Activated T-cell treated with anti-CD3 and anti-CD28 coated beads for 24 hours (primary cell): Measurements from ENCODE around the gene SYNE1.
A peak's percentile ranks its signal among the peaks of the same experiment; 100 is the strongest.
"Not testable (repeated sequence)": the region's sequence is repeated elsewhere in the genome, so short reads cannot be mapped to it uniquely, and the experiment has no call there.

Experiments
- DNase-seq: peaks from one replicate; pipeline ENCODE4 v3.0.0-alpha.2; 2020; ENCODE audit warnings: low read depth

Gene SYNE1

DNA sequence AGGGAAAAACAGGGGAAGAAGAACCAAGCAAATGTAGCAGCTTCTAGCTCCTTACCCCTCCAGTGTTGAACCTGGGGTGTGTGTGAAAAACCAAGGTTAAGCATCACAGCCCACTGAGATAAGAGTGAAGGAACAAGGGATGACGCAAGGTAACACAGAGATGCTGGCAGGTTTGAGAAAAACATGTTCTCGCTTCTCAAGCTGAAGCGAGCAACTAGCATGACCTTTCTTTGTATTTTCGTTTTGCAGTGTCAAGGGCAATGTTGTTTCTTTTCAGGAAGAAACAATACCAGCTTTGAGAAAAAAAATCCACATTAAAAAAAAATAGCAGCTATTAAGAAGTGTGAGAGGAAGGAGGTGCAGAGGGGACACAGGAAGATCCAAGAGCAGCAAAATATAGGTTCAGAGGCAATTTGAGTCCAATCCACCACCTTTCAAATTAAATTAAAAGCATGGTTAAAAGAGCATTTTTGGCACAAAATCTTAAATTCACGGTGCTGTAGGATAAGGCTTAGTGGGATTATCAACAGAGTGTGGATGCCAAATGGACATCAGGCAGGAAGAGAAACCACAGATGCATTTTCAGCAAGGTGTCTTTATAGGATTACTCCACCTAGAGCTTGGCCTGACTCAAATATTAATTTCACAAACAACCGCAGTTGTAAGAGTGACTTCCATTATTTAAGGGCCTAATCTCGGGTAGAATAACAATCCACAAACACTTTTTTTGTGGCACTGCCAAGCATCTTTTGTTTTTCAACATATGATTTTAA is 70.9 kb downstream of the SYNE1 start:
- DNase-seq, result no peak

DNA sequence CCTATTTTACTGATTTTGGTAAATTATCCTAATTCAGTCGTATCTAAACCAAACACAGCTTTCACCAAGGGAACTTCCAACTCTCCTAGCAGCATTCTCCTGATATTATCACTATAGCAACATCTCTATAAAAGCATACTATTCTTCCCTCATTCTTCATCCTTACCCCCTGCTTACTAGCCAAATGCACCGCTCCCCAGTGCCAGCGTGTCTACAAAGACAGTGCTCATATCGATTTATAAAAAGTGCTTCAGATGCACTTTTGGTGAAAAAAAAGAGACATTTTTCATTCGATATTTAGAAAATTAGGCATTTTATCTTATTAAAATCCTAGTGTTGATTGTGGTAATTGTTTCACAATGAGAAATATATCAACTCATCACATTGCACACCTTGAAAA is 74.0 kb downstream of the SYNE1 start:
- DNase-seq, result no peak

DNA sequence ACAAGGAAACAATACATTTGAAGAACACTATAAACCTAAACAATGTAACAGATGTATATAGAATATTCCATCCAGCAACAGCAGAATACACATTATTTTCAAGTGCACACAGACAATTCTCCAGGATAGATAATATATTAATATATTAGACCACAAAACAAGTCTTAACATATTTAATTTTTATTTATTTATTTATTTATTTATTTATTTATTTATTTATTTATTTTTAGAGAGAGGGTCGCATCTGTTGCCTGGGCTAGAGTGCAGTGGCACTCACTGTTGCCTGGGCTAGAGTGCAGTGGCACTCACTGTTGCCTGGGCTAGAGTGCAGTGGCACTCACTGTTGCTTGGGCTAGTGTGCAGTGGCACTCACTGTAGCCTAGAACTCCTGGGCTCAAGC is 78.4 kb downstream of the SYNE1 start:
- not testable (repeated sequence) for DNase-seq

DNA sequence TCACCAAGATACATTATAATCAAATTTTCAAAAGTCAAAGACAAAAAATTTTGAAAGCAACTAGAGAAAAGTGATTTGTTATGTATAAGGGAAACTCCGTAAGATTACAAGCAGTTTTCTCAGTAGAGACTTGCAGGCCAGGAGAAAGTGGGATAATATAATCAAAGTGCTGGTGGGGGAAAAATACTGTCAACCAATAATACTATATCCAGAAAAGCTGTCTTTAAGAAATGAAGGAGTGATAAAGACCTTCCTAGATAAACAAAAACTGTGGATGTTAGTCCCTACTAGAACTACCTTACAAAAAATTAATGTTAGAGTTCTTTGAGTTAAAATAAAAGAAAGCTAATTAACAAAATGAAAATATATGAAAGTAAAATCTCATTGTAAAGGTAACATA is 79.7 kb downstream of the SYNE1 start:
- no peak for DNase-seq

DNA sequence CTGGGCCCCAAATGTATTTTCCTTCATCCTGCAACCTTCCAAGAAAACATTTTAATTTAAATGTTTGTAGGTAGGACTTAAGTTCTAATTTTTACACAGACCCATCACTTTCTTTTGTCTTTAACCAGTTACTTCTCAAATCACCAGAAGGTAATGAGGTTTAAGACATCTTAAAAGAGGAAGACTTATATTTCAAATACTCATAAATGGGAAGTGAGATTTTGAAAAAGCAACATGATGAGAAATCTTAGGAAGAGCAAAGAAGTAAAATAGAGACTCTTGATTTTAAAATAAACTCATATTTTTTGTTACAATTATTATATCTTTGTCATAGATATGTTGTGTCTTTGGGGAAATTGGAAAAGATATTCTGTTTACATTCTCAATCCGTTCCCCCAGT is 82.3 kb downstream of the SYNE1 start:
- DNase-seq, result no peak

DNA sequence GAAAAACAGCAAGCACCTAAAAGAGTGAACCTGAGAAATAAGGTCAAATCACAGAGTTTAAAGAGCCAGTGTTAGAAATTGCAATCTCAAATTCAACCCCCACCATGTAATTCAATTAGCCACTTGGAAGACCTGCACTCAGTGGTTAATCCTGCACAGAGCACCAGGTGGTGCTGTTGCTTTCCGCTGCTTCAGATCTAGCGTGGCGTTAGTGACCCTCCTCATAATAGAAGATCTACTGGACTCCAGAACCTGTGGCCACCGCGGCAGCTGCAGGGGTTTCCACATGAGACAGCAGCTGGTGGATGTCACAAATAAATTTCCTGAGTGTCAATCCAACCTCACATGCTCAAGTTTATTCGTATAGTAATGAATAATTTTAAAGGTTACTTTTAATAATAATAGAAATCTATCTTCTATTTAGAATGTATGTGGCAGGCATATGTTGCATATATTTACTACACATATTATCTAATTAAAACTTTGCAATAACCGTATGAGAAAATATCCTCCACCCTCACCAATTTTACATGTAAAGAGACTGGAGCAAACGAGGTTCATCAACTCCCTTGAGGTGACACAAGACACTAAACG is 84.4 kb downstream of the SYNE1 start:
- DNase-seq, result peak; percentile 2

DNA sequence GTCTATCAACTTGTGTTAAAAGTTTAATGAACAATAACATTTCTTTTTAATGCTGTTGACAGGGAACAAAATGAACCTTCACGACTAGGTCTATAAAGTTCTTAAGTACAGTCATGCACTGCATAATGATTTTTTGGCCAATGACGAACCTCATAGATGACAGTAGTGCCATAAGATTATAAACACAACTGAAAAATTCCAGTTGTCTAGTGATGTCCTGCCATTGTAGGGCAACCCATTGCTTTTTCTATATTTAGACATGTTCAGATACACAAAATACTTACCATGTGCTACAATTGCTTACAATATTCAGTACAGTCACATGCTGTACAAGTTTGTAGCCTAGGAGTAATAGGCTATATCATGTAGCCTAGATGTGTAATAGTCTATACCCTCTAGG is 93.6 kb downstream of the SYNE1 start:
- no peak for DNase-seq

DNA sequence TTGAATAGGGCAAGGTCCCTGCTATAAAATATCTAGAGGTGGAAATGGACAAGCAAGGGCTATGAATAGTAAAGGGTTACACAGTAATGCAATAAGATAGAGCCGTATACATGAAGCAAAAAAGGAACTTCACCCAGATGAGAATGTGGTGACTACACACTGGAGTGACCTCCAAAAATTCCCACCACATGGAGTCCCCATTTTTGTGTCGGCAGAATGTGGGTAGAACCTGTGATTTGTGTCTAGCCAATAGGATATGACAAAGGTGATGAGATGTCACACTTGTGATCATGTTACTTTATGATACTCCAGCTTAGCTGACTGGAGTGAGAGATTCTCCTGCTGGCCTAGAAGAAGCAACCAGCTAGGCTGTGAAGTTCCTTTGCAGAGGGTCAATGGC is 96.8 kb downstream of the SYNE1 start:
- DNase-seq, result no peak

DNA sequence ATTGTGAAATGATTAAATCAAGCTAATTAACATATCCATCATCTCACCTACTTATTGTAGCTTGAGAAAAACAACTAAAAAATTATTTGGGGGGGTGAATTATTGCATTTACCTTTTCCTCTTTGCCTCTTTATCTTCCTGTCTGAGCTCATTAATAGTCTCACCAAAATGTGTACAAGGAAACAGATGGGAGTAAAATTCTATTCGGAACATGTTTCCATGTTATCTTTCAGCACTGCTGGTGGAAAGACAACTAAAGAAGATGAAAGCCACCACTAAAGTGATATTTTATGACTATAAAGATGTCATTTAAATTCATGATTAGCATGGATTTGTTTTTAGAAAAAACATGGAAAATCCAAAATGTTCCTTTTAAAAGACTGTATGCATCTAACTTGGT is 102.6 kb downstream of the SYNE1 start:
- no peak for DNase-seq

DNA sequence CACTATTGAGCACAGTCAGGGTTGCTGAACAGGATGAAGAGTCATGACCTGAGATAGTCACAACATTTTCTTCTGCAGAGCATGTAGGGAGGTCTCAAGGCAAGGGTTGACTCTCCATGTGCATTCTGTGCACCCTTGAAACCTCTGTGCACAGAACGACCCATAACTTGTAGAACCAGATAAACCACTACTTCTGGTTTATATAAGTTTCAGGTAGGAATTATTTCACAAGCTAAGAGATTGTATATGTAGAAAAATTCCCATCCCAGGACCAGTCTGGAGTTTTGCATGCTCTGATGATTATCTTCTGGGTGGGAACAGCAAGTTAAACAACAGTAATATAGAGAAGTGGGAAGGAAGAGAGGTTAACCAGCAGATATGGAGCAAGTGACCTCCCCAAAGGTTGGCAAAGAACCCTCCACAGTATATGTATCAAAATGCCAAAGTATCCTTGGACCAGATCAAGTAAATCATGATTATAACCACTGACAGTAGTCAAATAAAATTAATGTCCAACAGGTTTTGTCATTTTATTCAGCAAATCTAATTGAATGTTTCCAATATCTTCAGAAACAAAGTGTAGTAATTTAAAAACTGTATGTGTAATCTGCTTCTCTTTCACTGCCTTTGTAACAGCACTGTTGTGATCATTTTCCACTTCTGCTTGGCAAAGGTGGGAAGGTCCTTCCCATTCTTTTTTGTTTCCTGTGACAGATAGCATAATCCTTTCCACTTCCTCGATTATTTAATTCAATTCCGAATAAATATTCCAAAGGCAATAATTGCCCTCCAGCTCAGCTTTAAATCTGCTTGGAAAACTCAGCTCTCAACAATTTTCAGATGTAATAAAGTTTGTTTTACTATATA is 104.4 kb downstream of the SYNE1 start:
- no peak for DNase-seq

DNA sequence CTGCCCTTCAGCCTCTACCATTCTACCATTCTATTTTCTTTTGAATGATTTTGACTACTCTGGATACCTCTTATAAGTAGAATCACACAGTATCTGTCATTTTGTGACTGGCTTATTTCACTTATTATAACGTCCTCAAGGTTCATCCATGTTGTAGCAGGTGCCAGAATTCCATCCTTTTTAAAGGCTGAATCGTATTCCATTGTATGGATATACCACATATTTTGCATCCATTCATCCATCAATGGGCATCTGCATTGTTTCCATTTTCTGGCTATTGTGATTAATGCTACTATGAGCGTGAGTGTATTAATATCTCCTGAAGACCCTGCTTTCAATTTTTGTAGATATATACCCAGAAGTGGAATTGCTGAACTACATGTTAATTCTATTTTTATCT is 105.5 kb downstream of the SYNE1 start:
- DNase-seq, result no peak

DNA sequence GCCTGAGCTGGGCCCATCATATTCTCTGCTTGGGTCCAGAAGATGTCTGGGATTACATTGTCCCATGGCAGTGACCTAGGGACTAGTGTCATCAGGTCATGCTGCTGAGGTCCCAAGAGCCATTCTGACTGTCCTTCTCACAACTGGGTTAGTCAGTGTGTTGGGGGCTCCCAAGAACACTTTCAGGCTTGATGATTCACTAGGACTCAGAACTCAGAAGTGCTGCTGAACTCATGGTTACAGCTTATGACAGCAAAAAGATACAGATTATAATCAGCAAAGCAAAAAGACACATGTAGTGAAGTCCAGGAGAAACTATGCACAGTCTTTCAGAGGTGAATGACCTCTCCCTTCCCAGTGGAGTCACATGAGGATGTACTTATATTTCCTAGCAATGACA is 107.8 kb downstream of the SYNE1 start:
- no peak for DNase-seq

DNA sequence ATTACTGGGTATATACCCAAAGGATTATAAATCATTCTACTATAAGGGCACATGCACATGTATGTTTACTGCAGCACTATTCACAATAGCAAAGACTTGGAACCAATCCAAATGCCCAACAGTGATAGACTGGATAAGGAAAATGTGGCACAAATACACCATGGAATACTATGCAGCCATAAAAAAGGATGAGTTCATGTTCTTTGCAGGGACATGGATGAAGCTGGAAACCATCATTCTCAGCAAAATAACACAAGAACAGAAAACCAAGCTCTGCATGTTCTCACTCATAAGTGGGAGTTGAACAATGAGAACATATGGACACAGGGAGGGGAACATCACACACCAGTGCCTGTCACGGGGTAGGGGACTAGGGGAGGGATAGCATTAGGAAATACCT is 123.0 kb downstream of the SYNE1 start:
- not testable (repeated sequence) for DNase-seq

DNA sequence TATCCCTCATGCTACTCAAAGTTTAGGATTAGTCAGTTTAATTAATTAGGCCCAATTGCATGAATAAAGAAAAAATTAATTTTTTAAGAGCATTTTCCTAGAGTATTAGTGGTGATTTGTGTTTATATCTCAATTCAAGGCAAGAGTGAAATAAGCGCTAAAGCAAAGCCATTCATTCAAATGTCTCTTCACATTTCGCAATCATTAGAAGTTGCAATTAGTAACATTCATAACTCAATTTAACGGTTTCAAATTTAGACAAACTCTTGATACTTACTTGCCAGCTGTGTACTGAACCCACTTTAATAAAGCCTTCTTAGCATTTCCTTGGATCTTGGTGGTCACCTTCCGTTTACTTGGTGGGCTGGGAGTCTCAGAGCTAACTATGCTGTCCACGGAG is 127.2 kb downstream of the SYNE1 start:
- DNase-seq, result no peak

DNA sequence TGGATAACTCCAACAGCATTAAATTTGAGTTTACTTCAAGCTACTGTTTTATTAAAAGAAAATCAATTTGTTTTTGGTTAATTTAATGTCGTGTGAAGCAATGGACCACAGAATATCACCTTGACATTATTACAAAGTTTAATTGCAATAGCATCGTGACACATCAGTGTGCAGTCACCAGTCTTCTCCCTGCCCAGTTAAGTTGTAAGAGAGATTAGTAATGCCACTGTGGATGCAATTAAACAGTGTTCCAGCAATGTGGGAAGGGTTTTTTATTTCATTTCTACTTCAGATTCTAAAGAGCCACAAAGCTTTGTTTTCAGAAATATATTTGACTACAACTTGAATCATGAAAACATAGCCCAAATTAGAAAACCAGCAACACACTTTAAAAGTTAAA is 128.7 kb downstream of the SYNE1 start:
- DNase-seq, result no peak

DNA sequence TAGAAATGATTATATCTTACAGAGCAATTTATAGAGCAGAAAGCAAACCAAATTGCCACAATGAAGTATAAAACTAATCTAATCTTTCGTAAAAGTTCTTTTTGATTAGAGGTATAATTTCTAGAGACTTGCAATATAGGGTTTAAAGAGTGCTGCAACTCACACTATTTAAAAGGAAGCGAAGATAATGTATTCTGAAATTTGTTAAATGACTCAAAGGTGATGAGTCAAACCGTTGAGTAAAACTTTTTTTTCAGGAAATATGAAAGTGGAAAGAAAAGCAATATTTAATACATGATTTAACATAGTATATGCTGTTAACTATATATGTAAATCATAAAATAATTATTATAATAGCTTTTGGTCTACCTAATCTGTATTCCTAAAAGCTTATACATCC is 133.6 kb downstream of the SYNE1 start:
- DNase-seq, result no peak

DNA sequence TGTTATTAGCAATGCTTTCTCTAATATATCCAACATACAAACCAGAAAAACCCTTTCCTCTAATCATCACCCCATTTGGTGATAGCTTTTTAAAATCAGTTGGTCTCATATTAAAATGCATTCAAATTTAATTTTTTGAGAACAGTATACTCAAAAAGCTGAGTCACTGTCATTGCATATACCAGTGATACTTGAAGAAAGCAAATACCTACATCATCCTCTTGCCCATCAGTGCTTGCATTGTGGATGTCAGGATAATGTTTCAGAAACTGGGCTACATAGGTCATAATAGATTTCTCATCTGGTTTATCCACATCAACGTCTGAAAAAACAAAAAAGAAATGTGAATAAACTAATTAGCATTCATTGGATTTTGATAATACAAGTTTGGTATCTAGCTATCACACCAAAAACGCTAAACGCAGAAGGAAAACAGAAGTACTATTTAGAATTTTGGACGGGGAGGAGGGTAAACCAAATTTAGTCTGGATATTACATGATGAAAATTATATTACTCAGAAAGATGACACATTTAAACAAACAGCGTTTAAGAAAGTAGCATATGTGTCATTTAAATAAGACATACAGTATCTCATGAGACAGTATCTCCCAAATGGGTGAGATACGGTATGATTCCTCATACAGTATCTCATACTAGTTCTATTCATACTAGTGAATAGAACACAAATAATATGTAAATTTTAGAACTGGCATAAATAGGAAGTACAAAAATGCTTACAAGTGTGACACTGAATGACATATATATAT is 134.6 kb downstream of the SYNE1 start:
- no peak for DNase-seq

DNA sequence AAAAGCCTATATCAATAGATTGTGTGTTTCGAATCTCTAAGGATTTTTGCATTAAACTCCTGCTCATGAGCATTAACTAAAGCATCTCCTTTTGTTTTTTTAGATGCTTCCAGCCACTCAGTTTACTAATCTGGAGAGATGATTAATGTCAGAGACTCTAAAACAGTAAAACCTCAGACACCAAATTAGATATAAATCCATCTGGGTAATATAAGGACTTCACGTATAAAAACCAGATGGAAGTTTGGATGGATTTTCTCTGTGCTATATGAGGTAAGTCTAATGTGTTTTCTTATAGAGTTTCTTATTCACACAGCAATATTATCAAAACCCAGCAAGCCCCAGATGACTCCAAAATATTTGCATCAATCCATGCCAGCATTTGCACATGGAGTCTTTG is 137.2 kb downstream of the SYNE1 start:
- DNase-seq, result no peak

DNA sequence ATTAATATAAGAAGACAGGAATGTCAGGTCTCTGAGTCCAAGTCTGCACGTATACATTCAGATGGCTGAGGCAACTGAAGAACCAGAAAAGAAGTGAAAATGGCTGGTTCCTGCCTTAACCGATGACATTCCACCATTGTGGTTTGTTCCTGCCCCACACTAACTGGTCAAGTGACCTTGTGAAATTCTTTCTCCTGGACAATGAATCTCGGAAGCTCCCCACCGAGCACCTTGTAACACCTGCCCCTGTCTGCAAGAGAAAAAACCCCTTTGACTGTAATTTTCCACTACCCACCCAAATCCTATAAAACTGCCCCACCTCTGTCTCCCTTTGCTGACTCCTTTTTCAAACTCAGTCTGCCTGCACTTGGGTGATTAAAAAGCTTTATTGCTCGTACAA is 140.4 kb downstream of the SYNE1 start:
- DNase-seq, result no peak

DNA sequence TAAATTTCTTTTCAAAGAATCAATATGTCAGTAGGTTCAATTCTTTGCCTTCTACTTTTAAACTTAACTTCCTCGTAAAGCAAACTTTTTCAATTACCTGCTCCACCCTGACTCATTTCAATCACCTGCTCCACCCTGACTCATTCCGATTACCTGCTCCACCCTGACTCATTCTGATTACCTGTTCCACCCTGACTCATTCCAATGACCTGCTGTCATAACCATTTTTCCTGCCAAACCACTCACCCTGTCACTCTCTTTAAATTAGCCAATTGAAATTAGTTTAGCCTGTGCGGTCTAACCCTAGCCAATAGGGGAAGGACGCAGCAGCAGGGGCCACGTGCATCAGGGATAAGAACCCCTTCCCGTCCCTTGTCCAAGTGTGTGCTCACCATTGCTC is 141.7 kb downstream of the SYNE1 start:
- DNase-seq, result not testable (repeated sequence)

DNA sequence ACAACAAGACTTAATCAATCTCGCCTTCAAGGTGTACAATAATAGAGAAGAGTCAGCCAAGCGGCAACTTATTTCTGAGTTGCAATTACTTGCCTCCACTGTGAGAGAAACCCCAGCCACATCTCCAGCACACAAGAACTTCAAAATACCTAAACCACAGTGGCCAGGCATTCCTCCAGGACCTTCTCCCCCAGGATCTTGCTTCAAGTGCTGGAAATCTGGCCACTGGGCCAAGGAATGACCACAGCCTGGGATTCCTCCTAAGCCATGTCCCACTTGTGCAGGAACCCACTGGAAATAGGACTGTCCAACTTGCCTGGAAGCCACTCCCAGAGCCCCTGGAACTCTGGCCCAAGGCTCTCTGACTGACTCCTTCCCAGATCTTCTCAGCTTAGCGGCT is 144.9 kb downstream of the SYNE1 start:
- not testable (repeated sequence) for DNase-seq

DNA sequence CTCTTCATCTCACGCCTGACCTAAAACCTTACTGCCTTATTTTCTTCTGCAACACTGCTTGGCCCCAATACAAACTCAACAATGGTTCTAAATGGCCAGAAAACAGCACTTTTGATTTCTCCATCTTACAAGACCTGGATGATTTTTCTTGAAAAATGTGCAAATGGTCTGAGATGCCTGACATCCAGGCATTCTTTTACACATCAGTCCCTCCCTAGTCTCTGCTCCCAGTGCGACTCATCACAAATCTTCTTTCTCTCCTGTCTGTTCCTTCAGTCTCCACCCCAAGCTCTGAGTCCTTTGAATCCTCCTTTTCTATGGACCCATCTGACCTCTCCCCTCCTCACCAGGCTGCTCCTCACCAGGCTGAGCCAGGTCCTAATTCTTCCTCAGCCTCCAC is 145.7 kb downstream of the SYNE1 start:
- DNase-seq, result not testable (repeated sequence)
